Glutamatergic neuron (in vitro differentiated cells): ENCODE data around the gene PKD2. TPM values are rescaled to one million over a fixed set of nuclear protein-coding genes. Genes with fewer than 3 reads are reported as not detected.

Experiments
- DNase-seq: peaks from one replicate; pipeline ENCODE4 v3.0.0; 2022
- H3K27ac Mint-ChIP-seq: one replicate; pipeline ENCODE4 v1.8.0; 2020; ENCODE audit warnings: mild to moderate bottlenecking, mixed read lengths, inconsistent platforms; ENCODE audit not compliant: unreplicated experiment
- H3K27me3 Mint-ChIP-seq: one replicate; pipeline ENCODE4 v1.8.0; 2020; ENCODE audit warnings: mild to moderate bottlenecking, moderate library complexity, mixed read lengths, inconsistent platforms; ENCODE audit not compliant: unreplicated experiment
- H3K36me3 Mint-ChIP-seq: one replicate; pipeline ENCODE4 v1.8.0; 2020; ENCODE audit warnings: mild to moderate bottlenecking, mixed read lengths, inconsistent platforms; ENCODE audit not compliant: unreplicated experiment
- H3K4me1 Mint-ChIP-seq: one replicate; pipeline ENCODE4 v1.8.0; 2020; ENCODE audit warnings: mild to moderate bottlenecking, low read depth, mixed read lengths, inconsistent platforms; ENCODE audit not compliant: unreplicated experiment
- H3K4me3 Mint-ChIP-seq: one replicate; pipeline ENCODE4 v1.8.0; 2020; ENCODE audit warnings: mild to moderate bottlenecking, mixed read lengths, inconsistent platforms; ENCODE audit not compliant: unreplicated experiment
- H3K9me3 Mint-ChIP-seq: one replicate; pipeline ENCODE4 v1.8.0; 2020; ENCODE audit warnings: mild to moderate bottlenecking, moderate library complexity, mixed read lengths, inconsistent platforms; ENCODE audit not compliant: unreplicated experiment
- CTCF ChIP-seq: fragments of 200-600 bp; sonication (generic); IDR thresholded peaks from one replicate; pipeline ENCODE4 v1.5.0; 2021; ENCODE audit not compliant: partially characterized antibody, unreplicated experiment
- total RNA-seq: library from RNA; stranded (reverse); fragmentation: NEBNext Ultra II Directional; extraction: Animal tissue kit (Norgen Biotek cat#: 25700); gene quantifications from one replicate; pipeline ENCODE4 v1.2.1, GENCODE V29; 2021; ENCODE audit not compliant: unreplicated experiment

Gene PKD2
- total RNA-seq, 1 donor from 2014 or later = 20.7 TPM

GRCh38 chr4:87982036-87982435, 25.4 kb upstream of the PKD2 start:
- no peaks in the 10 kb centered on the region for H3K9me3 Mint-ChIP-seq
- H3K27me3 Mint-ChIP-seq = no peaks in the 10 kb centered on the region
- no peaks in the 10 kb centered on the region for H3K36me3 Mint-ChIP-seq
- DNase-seq = no peak
- no peak overlapping the region for H3K4me3 Mint-ChIP-seq
- no peak overlapping the region for H3K27ac Mint-ChIP-seq
- H3K4me1 Mint-ChIP-seq = no peaks in the 10 kb centered on the region
- no peak for TF ChIP-seq CTCF

- Mint-ChIP-seq H3K4me3 (no peak overlapping the region), H3K36me3 (no peaks in the 10 kb centered on the region), H3K27ac (no peak overlapping the region), H3K27me3 (no peaks in the 10 kb centered on the region), H3K9me3 (no peaks in the 10 kb centered on the region), H3K4me1 (no peaks in the 10 kb centered on the region)
- no peak for TF ChIP-seq CTCF
- DNase-seq = no peak
Observed at GRCh38 chr4:87982446-87983010, 24.9 kb upstream of the PKD2 start.

- Mint-ChIP-seq H3K4me1 (no peaks in the 10 kb centered on the region), H3K9me3 (peaks cover 2% of the 10 kb centered on the region), H3K4me3 (no peak overlapping the region), H3K27me3 (no peaks in the 10 kb centered on the region), H3K27ac (no peak overlapping the region), H3K36me3 (no peaks in the 10 kb centered on the region)
- TF ChIP-seq CTCF = no peak
- DNase-seq = no peak
Observed at GRCh38 chr4:87983996-87984395, 23.4 kb upstream of the PKD2 start.

GRCh38 chr4:87985097-87985886, 22.1 kb upstream of the PKD2 start:
- no peak overlapping the region for H3K27ac Mint-ChIP-seq

More at GRCh38 chr4:87985097-87985886, 22.1 kb upstream of the PKD2 start:
- peak; percentile 38 for DNase-seq
- Mint-ChIP-seq H3K27me3 (no peaks in the 10 kb centered on the region), H3K36me3 (no peaks in the 10 kb centered on the region), H3K9me3 (peaks cover 2% of the 10 kb centered on the region), H3K4me1 (no peaks in the 10 kb centered on the region), H3K4me3 (no peak overlapping the region)
- no peak for TF ChIP-seq CTCF
